ENCODE measurements around the gene UBE2H.
"Not testable (repeated sequence)": the region's sequence is repeated elsewhere in the genome, so short reads cannot be mapped to it uniquely, and the experiment has no call there.

UBE2H gene

DNA sequence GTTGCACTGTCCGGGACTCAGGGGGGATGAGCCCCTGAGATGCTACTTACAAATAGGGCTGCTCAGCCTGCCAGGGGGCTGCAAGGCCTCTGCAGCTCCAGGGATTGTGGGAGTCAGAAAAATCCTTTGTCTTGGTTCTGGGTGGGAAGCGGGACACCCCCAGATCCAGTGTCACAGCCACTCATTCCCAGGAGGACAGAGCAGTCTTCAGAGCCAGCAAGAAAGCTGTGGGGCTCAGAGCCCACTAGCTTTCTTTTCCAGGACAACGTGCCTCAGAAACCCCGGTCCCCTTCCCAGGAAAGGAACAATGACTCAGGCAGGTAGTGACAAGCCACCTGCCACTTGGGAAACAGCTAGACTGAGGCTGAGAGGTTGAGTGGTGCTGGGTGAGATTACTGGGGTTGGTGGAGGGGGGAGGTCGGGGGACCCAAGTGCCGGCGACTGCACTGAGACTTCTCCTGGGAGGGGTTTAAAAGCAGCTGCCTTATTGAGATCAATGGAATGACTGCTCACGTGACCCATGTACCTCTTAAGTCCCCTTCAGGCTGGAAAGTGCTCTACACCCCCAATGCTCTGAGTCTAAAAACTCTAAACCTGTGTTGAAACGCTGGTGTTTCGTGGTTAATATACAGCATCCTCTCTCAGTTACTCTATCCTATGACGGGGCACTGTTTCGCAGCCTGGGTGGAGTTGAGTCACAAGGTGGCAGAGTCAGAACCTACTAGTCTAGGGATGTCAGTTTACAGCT is 123.6 kb downstream of the UBE2H start:
- FAIRE-seq (no peak), DNase-seq (ENCODE audit: extremely low spot score, insufficient read length, low read depth) (no peak)

DNA sequence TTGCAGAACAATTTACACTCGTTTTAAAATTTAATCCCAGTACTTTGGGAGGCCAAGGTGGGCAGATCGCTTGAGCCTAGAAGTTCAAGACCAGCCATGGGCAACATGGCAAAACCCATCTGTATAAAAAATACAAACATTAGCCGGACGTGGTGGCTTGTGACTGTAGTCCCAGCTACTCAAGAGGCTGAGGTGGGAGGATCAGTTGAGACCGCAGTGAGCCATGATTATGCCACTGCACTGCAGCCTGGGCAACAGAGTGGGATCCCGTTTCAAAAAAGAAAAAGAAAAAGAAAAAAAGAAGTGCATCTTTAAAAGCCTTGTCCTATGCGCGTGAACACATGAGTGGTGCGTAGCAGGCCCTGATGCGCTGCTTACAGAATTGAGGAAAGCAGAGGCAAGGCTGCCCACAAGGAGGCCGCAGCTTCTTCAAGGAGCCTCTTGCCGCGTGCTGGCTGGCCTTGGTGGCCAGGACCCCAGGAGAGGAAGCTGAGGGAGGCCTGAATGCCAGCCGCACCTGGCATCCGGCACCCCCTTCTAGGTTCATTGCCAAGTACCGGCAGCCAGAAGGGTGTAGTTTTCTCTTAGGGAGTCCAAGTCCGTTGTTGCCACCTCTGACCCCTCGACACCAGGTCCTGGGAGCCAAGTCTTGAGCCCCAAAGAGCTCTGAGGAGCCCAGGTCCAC is 124.5 kb downstream of the UBE2H start:
- DNase-seq (ENCODE audit: extremely low spot score, insufficient read length, low read depth) (no peak), FAIRE-seq (no peak)

DNA sequence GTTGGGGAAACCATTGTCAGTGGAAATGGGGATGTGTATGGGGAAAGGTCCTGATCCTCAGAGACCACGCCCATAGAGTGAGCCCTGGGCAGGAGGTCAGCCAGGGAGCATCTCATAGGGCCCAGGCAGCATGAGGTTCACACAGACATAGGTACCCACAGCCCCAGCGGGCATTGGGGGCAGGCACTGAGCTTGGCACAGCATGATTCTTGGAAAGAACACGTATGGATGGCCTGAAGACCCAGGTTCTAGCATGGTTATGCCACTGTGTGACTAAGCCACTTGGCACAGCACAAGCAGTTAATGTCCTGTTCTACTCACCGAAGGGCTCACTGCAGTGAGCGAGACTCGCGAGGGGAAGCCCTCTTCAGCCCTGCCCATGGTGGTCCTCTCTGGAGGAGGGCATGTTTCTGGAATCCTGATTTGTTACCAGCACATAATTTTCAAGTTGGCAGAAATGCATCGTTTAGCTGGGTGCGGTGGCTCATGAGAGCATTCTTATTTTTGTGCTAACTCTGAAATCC is 125.2 kb downstream of the UBE2H start:
- DNase-seq (ENCODE audit: extremely low spot score, insufficient read length, low read depth) (no peak), FAIRE-seq (no peak)

DNA sequence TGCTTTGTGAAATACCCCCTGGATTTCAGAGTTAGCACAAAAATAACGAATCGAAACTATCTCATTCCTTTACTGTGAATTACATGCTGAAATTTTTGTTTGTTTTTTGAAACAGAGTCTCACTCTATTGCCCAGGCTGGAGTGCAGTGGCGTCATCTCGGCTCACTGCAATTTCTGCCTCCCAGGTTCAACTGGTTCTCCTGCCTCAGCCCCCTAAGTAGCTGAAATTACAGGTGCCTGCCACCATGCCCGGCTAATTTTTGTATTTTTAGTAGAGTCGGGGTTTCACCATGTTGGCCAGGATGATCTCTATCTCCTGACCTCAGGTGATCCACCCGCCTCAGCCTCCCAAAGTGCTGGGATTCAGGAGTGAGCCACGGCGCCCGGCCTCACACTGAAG is 125.9 kb downstream of the UBE2H start:
- not testable (repeated sequence) for FAIRE-seq; DNase-seq (ENCODE audit: extremely low spot score, insufficient read length, low read depth)

- DNase-seq (ENCODE audit: extremely low spot score, insufficient read length, low read depth) (peak; percentile 66), FAIRE-seq (no peak)
Observed at GRCh38 chr7:129825209-129825970, 127.4 kb downstream of the UBE2H start.

- peak; percentile 49 for FAIRE-seq
- DNase-seq (ENCODE audit: extremely low spot score, insufficient read length, low read depth), result peak; percentile 28
Observed at GRCh38 chr7:129824291-129825208, 128.2 kb downstream of the UBE2H start.

GRCh38 chr7:129823143-129823542 is 129.6 kb downstream of the UBE2H start:
- FAIRE-seq; DNase-seq (ENCODE audit: extremely low spot score, insufficient read length, low read depth): not testable (repeated sequence)

DNA sequence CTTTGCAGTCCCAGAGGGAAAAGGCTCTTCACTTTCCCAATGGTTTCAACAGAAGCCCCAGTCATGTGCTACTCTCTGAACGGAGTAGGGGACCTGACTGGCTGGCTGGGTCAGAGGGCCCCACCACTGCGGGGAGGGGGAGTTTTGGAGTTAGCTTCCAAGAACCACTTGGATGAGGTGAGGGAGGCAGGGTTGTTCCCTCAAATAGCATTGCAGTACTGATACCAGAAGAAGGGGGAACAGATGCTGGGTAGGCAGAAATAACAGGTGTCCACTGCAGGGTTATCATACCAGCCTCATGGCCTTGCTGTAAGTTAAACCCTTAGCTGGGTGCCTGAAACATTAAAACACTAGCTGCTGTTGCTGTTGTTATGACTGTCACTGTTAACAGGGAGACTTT is 131.3 kb downstream of the UBE2H start:
- no peak for FAIRE-seq
- no peak for DNase-seq (ENCODE audit: extremely low spot score, insufficient read length, low read depth)

- DNase-seq (ENCODE audit: extremely low spot score, insufficient read length, low read depth), result no peak
Observed at GRCh38 chr7:129816742-129817141, 136.0 kb downstream of the UBE2H start.

DNA sequence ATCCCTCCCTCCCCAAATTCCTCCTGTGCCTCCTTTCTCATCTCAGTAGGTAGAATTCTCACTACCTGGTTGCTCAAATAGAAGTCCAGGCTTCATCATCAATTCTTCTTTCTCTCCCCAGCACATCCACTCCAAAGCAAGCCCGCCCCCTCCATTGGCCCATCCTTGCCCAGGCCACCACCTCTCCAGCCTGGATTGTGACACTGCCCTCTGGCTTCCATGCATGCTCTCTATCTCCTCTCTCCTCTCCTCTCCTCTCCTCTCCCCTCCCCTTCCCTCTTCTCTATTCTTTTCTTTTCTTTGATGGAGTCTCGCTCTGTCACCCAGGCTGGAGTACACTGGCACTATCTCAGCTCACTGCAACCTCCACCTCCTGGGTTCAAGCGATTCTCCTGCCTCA is 144.9 kb downstream of the UBE2H start:
- DNase-seq (ENCODE audit: extremely low spot score, insufficient read length, low read depth), result no peak
- FAIRE-seq, result no peak

More at GRCh38 chr7:129816742-129817141, 136.0 kb downstream of the UBE2H start:
- no peak for FAIRE-seq

DNA sequence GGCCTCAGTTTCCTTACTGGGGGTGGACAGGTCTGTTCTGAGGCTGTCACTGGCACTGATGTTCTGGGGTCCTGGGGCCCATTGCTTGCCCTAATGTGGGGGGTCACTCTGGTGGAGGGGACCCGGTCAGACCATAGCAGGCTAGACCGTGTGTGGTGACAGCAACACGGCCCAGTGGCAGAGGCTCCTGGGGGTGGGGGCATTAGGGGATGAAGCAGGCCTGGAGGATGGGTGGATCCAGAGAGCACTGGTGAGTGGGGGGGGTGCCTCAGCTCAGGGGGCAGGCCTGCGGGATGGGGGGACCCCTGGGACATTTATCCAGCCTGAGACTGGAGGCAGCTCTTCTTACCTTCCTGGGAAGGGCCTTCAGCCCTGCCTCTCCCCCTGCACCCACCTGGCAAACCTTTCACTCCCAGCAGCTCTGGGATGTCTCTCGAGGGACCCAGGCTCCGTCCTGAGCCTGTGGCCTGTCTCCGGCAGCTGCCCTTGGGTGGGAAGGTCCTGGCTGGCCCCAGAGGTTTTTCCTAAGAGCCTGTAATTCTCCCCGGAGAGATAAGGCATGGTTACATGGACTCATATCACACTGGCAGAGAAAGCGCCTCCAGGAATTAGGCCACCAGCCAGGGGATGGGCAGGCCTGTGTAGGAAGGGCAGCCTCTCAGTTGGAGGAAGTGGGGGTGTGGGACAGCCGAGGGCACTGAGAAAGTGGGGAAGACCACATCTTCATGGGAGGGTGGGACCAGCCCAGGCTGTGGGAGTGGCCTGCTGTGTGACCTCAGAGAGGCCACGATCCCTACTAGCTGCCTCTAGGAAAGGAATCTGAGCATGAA is 147.7 kb downstream of the UBE2H start:
- FAIRE-seq (no peak), DNase-seq (ENCODE audit: extremely low spot score, insufficient read length, low read depth) (no peak)

GRCh38 chr7:129804111-129804889 is 148.5 kb downstream of the UBE2H start:
- no peak for FAIRE-seq

GRCh38 chr7:129803546-129804081 is 149.1 kb downstream of the UBE2H start:
- FAIRE-seq, result no peak
- no peak for DNase-seq (ENCODE audit: extremely low spot score, insufficient read length, low read depth)

More at GRCh38 chr7:129804111-129804889, 148.5 kb downstream of the UBE2H start:
- DNase-seq (ENCODE audit: extremely low spot score, insufficient read length, low read depth), result no peak

DNA sequence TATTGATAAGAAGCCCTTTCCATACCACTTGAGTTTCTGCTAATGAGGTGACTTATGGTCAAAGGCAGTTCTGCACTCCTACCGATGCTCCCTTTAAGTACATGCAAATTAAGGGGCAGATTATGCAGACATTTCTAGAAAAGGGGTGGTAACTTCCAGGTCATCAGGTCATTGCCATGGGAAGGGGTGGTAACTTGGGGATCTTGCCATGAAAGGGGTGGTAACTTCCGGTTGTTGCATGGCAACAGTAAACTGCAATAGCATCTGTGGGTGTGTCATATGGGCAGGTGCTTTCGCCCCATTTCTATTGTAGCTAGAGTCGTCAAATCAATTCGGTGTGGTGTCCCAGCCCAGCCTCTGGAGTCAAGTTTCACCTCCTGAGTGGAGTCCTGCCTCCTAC is 150.9 kb downstream of the UBE2H start:
- DNase-seq (ENCODE audit: extremely low spot score, insufficient read length, low read depth), result no peak
- FAIRE-seq, result no peak

GRCh38 chr7:129800901-129801300 is 151.9 kb downstream of the UBE2H start:
- DNase-seq (ENCODE audit: extremely low spot score, insufficient read length, low read depth), result no peak
- no peak for FAIRE-seq

DNA sequence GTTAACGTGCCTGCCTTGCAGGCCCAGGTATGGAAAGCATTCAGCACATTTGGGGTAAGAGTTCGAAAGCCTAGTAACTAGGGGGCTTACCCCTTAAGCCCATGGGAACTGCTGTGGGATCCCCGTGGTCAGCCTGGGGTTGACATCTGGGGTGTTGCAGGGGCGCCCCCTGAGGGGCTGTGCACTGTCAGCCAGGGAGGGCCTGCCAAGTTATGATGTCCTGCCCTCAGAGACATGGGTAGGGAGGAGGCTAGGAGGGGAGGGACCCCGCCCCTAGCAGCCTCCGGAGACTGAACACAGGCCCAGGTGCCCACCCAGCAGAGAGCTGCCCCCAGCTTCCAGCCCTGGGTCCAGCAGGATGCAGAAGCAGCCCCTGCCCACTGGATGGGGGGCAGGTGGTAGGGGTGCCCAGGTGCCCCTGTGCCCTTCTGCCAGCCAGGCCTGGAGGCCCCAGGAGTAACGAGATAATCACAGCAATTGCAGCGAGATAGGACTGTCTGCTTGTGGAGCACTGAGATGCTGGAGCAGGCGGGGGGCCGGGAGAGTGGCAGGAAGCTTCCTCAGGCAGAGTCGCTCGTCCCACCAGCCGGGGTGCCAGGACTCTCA is 153.3 kb downstream of the UBE2H start:
- FAIRE-seq (no peak), DNase-seq (ENCODE audit: extremely low spot score, insufficient read length, low read depth) (no peak)

- DNase-seq (ENCODE audit: extremely low spot score, insufficient read length, low read depth) (no peak), FAIRE-seq (no peak)
Observed at GRCh38 chr7:129798616-129799349, 154.0 kb downstream of the UBE2H start.
